Middle frontal gyrus (tissue), 1 donor: ENCODE results near the gene DENND1B.
"Not testable (repeated sequence)": the region's sequence is repeated elsewhere in the genome, so short reads cannot be mapped to it uniquely, and the experiment has no call there.

Experiments used
- DNase-seq: peaks from one replicate; pipeline ENCODE4 v3.0.0-alpha.2; 2015; ENCODE audit warnings: low spot score; ENCODE audit errors: extremely low spot score

The DENND1B gene

DNA sequence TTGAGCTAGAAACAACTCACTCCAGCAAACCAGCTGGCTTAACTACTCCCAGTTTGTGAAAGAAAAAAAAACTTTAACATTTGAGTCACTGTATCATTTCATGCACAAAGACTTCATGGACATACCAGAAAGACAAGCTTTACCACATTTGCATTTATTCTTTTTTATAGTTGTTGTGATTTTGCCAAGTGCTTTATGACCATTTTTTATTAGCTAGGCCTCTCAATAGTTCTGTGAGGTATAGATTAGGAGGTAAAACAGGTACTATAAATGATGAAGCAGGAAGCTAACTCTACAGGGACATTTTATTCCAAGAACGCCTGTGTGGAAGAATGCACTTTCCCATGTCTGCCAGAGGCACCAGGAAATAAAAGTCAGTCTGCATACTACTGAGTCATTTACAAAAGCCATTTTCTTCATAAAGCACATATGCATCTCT is 8.2 kb upstream of the DENND1B start:
- no peak for DNase-seq

DNA sequence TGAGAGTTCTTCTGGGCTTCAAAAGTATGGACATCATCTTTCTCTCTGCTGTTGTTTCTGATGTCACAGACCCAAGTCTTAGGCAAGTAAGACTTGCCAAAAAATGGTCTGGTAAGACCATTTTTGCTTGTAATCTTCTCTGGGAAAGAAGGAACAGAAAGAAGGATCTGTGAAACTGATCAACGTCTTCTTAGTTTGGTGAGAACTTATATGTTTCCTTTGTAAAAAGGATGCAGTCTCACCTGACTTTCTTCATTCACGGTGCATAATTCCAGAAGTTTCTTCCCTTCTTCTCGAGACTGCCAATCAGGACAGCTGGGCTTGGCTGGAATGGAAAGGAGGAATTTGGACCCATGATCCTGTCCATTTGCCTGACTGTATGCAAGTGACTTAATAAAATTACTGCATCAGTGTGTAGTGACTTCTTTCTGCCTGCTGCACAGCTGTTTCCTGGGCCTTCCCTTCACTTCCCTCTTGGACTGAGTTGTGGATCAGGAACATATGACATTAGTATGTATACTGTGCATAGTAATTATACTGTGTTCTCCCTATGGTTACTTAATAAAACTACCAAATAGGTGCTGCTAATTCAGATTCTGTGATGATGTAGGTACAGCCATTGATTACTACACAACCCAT is 7.6 kb upstream of the DENND1B start:
- DNase-seq = no peak

DNA sequence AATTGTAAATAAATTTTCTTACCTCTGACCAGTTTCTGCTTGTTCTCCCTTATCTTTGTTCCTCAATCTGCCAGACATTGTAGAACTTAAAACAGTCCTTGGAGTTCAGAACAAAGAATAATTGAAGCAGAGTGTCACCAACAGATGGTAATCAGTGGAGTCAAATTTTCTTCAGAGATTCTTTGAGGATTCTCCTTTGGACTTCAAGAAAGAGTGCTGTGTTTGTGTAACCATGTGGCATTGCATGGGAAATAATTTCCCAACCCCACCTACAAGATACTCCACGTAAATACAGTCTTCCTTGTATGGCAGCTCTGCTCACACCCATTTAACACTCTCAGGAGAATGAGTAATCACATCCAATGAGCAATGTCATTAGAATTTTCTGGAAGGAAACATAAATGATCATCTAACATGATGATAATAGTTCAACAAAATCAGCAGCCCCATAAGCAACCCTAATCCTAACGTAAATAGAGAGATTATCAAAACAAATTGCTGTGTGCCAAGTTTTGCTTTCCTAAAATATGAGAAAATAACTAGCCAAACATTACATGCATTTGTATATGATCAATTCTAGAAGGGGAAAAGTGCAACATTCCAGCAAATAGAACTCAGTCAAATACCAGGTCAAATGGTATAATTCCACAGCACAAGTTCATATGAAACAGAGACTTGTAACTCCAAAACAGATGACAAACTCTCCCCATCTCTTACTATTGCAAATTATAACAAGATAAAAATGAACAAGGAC is 6.9 kb upstream of the DENND1B start:
- no peak for DNase-seq

DNA sequence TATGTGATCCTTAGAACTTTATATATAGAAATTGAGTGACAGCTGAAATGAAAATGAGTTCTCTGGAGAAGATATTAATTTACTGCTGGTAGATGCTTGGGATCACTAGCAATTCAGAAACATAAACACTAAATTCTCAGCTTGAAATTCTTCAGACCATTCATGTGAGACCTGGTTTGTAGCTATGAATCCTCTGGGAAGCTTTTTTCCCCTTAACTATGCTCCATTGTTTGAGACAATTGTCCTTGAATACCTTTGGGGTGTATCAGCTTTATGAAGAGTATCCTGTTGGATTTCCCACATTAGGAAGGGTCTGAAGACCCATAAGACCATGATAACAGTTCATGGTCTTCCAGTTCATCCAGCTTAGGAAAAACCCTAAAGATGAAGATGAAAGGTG is 4.6 kb upstream of the DENND1B start:
- no peak for DNase-seq

DNA sequence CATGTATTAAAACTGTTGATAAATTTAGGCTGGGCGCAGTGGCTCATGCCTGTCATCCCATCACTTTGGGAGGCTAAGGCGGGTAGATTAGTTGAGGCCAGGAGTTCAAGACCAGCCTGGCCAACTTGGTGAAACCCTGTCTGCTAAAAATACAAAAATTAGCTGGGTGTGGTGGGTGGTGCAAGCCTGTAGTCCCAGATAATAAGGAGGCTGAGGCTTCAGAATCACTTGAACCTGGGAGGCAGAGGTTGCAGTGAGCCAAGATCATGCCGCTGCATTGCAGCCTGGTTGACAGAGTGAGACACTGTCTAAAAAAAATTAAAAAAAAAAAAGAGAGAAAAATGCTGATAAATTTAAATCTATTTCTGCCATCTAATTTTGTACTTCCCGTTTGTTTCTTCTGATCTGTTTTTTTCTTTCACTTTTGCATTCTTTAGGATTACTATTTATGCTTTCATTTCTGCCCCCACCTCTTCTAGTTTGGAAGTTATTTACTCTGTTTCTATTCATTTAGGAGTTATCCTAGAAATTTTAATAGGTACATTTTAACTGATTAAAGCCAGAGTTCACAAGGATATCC is 3.2 kb upstream of the DENND1B start:
- DNase-seq = no peak

DNA sequence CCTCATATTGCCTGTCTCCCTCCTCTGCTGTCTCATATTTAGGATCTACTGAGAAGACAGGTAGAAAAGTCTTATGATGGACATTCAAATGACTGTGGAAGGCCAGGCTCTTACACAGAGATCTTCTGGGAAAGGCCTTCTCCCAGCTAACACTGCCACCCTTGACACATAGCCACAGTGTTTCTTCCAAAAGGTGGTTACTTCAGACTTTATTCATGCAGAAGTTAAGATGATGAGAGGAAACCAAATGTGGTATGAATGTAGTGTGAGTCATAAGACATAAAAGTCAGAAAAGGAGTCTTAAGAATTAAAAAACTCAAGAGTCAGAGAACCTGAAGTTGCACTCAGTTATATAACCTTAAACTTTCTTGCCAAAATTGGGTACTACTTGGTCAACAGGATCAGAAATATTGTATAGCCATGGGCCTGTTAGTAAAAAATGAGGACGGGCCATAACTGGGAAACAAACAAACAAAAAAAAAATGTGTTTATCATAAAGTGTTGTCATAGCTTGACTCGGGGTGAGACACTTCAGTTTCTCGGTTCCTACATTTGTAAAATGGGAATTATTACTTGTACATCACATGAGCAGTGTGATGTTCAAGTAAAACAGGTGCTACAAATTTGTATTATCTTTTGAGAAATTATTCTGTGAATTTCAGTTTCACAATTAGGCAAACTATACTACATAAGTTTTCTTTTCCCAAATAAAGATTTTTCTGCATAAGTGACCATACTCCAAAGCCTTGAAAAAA is 1.2 kb upstream of the DENND1B start:
- no peak for DNase-seq

DNA sequence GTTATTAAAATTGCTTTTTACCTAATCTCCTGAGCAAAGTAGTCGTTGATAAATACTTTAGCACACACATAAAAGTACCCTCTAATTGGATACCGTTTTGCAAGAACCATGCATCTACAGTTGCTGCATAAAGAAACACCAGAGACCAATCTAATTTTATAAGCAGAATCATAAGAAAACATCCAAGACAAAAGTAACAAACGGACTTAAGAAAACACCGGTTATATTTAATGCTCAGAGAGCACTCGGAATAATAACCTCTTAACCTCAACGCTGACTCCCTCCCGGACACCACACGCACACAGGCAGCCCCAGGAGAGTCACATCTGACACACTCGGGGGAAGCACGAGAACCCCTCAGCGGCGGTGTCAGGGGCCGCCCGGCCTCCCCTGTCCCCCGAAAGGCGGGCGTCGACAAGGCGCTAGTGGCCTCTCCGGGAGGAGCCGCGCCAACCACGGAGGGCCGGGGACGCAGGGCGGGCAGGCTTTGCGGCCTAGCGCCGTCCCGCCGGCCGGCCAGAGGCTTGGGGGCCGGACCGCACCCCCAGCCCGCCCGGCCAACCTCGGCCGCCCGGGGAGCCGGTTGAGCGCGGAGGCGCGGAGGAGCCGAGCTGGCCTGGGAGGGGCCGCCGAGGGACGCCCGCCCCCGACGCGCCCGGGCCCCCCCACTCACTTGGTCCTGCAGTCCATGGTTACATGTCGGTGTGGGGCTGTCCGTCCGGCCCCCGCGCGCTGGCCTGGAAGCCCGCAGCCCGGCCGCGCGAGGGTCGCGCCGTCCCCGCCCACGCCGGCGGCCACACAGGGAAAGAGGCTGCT is 606 bp downstream of the DENND1B start:
- no peak for DNase-seq

DNA sequence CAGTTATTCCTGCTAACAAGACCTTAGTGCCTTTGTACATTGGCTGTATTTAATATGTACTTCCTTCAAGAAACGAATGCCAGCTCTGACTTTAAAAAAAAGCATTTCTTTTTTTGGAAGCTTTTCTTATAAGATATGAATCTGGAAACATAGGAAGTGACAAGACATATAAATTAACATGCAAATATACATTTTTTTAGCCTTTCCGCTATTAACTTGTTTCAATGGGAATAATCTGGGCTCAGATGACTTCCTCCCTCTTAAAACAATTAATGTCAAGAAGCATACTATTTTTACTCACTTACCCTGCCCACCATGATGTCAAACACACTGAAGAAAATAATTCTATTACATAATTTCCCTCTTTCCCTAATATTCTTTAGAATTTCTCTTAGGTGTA is 1.4 kb downstream of the DENND1B start:
- no peak for DNase-seq

DNA sequence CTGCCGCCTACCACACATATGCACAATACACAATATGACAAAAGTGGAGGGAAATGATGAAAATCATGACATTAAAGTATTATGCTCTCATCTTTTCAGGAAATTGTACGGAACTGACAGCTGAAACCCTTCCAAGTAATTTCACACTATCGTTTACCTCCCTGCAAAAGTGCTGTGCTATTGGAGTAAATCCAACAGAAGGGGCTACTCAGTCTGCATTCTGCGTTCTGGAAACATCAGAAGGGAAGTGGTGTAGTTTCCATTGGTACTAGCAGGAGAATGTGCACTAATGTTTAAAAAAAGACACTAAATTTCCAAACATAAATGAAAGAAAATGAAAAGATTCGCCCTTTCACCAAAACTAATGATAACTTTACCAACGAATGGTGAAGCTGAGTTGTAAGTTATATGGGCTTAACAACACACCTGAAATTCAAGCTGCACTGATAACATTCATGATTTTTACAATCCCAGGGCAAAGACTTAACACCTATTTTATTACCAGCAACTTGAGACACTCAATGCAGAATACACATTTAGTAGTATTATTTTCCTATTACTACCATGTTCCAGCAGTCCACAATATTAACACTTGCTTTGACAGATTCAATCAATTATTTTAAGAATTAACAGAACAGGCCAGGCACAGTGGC is 3.2 kb downstream of the DENND1B start:
- DNase-seq = no peak

DNA sequence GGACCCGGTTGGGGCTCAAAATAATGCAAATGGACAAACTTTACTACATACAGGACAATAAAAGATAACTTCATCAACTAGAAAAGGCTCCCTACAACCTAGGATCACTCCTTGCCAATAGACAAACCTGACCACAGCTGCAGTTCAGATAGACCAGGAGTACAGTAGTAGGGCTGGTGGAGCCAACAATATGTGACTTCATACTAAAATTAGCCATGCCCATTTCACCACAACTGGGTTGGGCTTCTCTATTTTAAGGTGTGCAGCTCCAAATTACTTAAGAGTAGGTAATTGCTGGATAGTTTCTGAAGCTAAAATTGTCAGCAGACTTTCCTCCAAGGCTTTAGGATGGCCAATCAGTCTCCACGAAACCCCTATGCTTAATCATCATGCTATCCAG is 3.9 kb downstream of the DENND1B start:
- no peak for DNase-seq

DNA sequence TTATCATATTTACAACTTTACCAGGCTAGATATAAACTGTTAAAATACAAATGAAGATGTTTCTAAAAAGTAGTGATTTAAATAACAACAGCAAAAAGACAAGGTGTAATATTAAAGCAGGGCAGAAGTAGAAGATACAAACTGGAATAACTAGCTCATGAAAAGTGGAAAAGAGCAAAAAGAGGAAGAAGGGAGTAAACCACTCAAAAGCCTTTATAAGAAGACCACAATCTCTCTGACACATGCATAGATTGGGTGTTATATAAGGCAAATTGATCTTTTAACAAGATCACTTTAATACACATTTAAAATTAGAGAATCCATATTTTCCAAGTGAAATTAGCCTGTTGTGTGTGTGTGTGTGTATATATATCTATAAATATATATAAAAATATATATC is 5.0 kb downstream of the DENND1B start:
- no peak for DNase-seq

DNA sequence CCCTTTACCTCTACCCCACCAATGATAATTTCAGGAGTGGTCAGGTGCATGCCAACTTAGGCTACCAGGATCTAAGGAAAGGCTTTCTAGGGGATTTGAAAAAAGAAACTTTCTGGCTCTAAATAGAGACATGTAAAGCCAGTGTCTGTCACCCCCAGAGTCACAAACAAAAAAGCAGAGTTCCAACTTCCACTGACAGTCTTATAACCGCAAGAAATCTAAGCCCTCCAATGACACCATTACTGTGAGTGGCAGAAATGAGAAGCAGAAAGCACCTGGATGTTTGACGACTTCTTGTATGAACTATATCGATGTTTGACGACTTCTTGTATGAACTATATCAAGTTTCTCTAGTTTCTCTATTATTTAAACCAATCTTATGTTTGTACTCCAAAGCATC is 6.0 kb downstream of the DENND1B start:
- no peak for DNase-seq

DNA sequence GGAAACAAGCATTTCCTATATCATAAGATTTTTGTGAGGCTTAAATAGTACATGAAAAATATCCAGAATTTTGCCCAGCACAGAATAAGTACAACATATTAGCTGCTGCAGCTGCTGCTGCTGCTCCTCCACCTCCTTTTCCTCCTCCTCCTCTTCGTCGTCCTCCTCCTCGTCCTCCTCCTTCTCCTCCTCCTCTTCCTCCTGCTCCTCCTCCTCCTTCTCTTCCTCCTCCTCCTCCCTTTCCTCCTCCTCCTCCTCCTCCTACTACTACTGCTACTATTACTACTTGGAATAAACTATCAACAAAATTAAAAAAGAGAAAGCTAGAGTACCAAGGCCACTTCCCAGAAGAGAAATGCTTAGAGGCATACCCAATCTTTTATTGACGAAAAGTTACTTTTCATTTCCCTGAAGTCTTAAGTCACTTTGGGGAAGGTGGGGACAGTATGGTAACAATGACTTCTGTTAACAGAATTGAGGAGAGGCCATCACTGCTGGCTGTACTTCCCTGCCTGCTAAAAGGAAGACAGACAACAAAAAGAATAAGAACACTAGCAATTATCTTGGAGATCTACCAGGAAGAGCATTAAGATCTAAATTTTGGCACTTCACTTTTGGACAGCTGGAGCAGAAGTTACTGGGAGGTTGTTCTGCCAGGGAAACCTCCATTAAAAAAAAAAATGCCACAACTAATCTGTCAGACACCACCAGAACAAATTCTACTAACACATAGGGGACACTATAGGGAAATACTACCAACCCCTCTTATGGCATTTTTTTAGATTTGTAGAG is 7.1 kb downstream of the DENND1B start:
- DNase-seq = no peak

DNA sequence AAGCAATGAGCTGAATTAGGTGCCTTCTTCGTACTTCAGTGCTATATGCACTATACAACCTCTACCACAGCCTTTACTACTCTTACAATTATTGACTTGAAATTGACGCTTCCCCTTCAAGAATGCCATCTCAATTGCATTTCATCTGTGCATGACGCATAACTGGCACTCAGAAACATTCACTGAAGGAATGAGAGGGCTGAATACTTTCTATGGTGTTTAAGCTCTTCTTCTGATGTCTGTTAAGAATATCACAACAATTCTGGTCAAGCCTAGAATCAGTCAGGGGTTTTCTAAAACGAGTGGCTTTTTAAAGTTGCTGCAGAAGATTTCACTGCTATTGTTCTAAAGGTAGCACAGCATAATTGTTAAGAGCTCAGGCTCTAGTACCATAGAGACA is 11.5 kb downstream of the DENND1B start:
- no peak for DNase-seq

DNA sequence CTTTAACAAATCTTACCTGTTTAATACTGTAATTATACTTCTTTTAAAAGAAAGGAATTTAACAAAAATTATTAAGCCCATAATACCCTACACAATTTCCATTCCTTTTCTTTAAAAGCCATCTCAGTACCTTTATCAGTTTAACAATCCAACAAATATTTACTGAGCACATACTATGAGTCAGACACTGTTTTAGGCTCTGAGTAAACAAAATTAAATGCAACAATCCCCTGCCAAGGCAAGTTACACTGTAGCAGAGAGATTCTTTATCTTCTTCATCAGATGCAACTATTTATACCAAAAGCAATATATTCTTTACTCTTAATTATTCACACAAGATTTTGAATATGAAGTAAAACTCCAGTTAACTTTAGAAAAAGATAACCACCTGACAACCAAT is 12.0 kb downstream of the DENND1B start:
- no peak for DNase-seq

DNA sequence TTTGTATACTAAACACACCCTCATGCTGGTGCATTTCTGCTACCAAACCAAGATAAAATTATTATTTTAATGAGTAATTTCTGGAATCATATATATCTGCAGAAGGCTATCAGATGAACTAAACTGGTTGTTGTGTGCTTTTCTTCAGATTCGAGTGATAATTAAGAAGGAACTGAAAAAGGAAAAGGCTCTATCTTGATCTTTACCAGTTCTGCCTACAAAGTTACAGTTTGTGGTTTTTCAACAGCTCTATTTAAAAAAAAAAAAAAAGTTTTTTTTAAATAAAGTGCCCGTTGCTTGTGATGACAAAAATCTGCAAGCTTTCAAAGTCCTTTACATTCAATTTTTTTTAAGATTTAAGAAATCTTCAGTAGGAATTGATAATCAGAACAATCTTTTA is 13.6 kb downstream of the DENND1B start:
- no peak for DNase-seq

DNA sequence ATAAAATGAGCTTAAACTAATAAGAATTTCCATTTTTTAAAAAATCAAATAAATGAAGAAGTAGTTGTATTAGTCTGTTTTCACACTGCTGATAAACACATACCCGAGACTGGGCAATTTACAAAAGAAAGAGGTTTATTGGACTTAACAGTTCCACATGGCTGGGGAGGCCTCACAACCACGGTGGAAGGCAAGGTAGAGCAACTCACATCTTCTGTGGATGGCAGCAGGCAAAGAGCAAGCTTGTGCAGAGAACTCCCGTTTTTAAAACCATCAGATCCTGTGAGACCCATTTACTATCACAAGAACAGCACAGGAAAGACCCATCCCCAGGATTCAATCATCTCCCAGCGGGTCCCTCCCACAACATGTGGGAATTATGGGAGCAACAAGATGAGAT is 19.7 kb downstream of the DENND1B start:
- DNase-seq = not testable (repeated sequence)

DNA sequence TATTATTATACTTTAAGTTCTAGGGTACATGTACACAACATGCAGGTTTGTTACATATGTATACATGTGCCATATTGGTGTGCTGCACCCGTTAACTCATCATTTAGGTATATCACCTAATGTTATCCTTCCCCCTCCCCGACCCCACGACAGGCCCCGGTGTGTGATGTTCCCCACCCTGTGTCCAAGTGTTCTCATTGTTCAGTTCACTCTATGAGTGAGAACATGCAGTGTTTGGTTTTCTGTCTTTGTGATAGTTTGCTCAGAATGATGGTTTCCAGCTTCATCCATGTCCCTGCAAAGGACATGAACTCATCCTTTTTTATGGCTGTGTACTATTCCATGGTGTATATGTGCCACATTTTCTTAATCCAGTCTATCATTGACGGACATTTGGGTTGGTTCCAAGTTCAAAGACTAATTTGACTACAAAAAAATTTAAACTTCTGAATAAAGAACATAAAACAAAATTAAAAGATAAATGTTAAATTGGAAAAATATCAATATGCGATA is 22.6 kb downstream of the DENND1B start:
- not testable (repeated sequence) for DNase-seq

DNA sequence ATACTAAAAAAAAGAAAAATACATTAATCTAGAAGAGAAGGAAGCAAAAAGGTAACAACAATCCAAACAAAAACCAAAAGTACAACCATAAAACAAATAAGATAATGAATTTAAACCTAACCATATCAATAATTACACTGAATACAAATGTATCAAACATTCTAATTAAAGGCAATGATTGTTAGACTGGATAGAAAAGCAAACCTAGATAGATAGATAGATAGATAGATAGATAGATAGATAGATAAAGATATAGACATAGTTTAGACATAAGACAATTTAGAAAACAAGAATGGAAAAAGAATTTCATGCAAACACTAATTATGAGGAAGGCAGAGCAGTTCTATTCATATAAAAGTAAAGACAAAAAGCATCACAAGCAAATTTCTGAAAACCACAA is 24.9 kb downstream of the DENND1B start:
- no peak for DNase-seq

DNA sequence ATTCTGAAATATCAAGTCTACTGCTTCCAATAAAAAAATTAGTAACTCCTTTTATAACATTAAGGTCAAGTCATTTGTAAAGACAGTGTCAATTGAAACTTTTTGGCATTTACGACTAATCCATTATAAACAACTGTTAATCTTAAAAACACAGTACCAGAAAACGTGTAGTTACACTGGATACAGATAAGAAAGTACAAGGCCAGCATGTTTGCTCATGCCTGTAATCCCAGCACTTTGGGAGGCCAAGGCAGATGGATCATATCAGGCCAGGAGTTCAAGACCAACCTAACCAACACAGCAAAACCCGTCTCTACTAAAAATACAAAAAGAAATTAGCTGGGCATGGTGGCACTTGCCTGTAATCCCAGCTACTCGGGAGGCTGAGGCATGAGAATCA is 29.4 kb downstream of the DENND1B start:
- DNase-seq = no peak
